ENCODE measurements around the gene BZW2. TPM values are rescaled to one million over a fixed set of nuclear protein-coding genes. Genes with fewer than 3 reads are reported as not detected.
A peak's percentile ranks its signal among the peaks of the same experiment; 100 is the strongest.
"Not testable (repeated sequence)": the region's sequence is repeated elsewhere in the genome, so short reads cannot be mapped to it uniquely, and the experiment has no call there.

Gene BZW2
- total RNA-seq, 2 donors from 2014 or later = 133 to 144 TPM

DNA sequence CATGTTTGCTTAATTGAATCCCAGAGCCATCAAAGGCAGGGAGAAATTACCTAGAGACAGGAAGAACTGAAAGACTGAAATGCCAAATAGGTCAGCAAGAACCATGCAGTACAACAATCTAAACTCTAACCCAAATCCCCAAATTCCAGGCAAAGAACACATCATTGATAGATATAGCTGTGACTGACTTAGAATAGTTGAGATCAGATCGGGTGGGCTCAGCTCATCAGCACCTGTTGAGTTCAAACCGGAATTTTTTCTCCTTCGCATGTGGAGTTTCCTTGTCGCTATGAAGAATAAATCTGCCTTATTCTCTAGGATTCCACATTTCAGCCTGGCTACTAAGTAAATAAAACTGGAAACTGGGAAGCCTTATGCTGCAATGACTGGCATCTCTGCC lies 1.8 kb upstream of the BZW2 start:
- ATAC-seq (no peak), DNase-seq (no peak)
- intact Hi-C loops (cut with DNase I) = no loop called here

DNA sequence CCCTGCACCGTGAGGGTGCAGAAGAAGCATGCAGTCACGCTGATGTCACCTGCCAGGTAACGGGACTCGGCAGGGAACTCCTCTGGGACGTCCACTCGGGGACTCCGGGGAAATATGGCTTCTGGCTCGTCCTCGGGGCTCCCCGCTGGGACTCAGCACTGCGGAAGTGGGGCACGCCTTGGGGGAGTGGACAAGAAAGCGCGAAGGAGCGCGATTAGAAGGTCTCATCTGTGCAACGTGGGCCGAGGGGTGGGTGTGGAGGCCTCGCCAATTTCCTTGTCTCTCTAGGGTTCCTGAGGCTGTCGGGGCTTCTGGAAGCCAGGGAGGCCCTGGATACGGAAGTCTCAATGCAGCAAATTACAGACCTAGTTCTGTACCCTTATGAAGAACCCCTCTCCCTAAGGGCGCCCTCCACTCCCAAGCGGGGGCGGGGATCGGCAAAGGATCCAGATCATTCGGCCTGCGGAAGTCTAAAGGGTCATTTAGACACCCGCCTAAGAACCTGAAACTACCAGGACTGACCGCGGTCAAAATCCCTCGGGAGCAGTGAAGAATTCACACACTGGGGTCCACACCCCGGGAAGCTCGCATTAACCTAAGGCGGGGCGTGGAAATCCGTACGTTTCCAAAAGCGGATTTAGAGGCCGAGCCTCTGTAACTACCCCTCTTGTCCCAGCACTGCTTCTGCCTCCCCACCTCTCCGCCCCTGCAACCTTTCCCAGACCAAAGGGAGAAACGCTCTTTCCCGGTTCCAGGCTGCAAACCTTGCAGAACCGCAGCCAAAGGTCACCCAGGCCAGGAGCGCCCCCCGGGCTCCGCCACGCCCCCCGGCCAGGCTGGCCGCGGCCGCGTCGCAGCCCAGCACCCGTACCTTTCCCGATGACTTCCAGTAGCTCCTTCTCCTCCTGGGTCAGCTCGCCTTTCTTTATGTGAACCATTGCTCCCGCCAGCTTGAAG lies 1.1 kb upstream of the BZW2 start:
- peak; percentile 55 for DNase-seq
- intact Hi-C loops (cut with DNase I) = no loop called here
- peak; percentile 24 to 50 for ATAC-seq

DNA sequence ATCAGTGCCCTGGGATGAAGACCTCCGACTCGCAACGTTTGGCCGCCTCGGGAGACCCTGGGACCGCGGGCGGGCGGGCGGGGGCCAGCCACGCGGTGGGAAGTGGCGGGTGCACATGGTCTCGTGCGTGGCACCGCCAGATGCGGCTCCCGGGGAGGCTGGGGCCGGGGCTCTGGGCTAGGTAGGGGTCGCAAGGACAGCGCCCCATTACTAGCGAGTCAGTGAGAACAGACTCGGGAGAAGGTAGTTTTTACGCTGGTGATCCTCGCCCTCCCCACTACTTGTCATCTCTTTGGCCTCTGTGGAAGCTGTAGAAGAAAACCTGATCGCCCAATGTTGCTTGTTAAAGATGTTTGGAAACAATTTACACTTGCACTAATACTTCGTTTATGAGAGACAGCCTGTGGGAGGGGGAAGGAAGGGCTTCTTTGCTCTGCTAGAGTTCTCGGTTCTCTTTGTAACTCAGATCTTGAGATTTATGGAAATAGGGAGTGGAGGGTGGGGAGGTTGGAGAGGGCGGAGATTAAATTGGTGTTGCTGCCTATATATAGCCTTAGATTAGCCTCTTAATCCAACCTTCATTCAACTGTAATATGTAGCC lies 591 bp downstream of the BZW2 start:
- intact Hi-C loops (cut with DNase I) = no loop called here
- DNase-seq (peak; percentile 38), ATAC-seq (peak; percentile 6 to 24)

DNA sequence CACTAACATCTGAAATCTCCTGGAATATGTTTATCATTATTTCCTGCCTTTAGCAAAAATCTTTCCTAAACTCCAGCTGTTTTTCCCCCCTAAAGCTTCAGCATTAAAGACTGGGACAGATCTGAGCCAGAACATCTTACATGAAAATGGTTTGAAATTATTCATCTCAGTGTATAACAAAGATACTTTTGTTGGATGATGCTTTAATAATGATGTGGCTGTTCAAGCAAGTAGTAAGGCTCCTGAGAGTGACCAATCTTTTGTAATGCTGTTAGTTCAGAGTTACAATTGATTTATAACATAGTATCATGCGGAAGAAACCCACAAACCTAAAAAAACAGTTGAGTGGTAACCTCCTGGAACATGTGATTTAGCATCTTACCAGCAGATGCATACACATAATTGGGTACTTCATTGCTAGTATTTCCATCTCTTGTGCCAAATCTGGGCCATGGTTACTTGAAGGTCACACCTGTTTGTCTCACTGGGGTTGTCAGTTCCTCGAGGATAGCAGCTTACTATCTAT lies 1.5 kb downstream of the BZW2 start:
- intact Hi-C loops (cut with DNase I) = no loop called here
- ATAC-seq (no peak), DNase-seq (no peak)

DNA sequence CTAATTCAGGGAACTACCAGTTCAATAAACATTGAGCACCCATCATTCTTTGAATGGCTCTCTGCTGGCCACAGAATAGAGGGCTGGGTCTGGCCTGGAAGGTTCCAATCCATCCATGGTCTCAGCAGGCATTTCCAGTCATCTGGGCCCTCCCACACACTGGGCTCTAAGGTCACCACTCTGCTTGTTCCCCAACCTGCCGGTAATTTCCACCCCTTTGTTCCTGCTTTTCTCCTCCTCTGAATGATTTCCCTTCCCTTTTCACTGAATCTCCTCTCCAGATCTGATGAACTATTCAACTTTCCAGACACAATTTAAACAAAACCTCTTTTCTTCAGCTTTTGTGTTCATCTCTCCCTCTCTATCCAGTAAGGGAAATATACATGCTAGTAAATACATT lies 2.6 kb downstream of the BZW2 start:
- intact Hi-C loops (cut with DNase I) = no loop called here
- DNase-seq = no peak
- ATAC-seq = no peak

DNA sequence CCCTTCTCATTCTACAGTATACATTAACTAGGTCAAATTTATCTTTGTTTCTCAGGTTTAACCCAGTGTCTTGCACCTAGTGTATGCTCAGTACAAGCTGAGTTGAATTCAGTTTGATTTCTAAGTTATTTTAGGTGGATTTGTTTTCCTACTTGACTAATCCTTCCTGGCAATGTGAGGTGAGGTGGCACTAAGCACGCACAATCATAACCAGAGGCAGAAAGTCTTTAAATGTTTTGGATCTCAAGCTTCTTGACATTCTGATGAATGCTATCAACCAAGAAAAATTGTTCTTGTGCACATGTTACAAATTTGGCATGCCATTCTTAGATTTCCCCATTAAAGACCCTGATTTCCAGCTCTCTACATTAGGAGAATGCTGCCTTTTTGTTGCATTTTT lies 3.2 kb downstream of the BZW2 start:
- intact Hi-C loops (cut with DNase I) = no loop called here
- no peak for ATAC-seq
- no peak for DNase-seq

DNA sequence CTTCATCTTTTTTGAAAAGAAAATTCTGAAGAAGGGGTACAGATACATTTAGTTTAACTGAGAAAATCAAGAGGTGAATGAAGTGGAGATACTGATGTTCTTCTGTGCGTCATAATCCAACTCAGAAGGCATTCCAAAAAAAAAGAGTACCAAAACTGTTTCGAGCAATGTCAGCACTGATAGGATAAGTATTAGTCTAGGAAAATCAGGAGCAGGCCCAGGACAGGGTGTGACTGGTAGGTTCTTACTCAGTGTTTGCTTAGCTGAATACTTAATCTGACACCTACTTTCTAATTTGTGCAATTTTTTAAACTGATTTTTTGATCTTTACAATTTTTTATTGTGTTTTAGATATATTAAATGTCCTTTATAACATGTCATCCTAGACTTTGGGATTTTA lies 4.3 kb downstream of the BZW2 start:
- no peak for ATAC-seq
- no peak for DNase-seq
- intact Hi-C loops (cut with DNase I) = no loop called here

DNA sequence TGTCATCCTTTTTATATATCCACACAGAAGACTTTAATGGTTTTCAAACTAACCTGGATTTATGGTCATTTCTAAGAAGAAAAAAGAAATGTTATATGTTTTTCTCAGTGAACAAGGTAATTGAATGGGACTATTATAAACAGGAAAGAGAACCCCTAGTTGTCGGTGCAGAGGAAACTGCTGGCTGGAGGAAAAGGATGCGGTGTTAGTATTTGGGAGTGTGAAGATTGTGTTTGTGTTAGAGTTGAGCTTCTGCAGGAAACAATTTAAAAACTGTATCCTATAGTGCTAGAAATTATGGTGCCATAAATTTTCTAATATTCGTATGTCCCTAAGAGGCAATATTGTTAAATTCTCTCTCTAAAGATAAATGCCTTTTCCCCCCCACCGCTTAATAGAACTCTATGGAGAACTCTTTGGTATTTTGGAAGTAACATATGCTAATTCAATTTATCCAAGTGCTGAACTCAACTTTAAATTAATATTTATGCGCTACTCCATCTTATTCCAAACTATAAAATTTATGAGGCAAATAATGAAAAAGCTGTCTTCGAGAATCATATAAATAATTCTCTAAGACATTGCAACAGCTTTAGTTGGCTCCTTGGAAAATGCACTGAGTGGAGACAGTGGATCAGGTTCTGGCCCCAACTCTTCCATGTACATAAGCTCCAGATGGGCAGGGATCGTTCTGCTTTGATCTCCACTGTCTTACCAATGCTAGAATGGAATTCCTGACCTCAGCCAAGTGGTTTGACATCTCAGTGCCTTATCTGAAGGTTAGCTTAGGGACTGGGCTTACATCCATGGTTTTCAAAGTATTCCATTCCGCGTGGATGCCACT lies 5.6 kb downstream of the BZW2 start:
- no peak for DNase-seq
- ATAC-seq = peak; percentile 47 to 54
- intact Hi-C loops (cut with DNase I) = no loop called here

DNA sequence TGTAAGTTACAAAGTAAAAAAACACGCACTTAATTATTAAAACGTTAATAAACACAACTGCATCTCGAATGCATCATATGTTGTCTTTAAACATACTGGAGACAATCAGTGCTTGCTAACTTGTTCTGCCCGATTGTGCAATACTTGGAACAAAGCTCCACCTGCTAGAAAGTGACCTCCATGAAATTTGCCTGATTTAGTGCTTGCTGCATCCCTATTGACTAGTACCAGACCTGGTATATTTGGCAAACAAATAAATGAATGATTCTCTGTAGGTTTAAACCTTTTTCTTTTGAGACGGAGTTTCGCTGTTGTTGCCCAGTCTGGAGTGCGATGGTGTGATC lies 6.2 kb downstream of the BZW2 start:
- intact Hi-C loops (cut with DNase I) = no loop called here
- DNase-seq (no peak), ATAC-seq (peak; percentile 27 to 30)

DNA sequence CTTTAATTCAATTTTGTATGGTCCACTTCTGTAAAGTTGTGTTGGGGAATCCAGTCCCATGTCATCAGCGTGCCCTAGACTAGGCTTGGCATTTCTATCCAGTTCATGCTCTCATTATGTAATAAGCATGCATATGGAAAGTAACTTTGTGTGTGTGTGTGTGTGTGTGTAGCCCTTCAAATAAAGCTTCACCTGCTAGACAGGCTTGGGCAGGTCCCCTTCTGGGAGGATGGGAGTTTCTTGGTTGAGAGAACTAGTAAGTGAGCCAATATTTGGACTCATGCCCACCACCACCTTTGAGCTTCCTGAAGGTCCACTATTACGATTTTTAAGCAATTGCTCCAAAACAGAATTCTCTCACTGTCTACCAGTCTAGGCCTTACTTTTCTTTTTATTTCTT lies 6.9 kb downstream of the BZW2 start:
- ATAC-seq (no peak), DNase-seq (no peak)
- intact Hi-C loops (cut with DNase I) = no loop called here

DNA sequence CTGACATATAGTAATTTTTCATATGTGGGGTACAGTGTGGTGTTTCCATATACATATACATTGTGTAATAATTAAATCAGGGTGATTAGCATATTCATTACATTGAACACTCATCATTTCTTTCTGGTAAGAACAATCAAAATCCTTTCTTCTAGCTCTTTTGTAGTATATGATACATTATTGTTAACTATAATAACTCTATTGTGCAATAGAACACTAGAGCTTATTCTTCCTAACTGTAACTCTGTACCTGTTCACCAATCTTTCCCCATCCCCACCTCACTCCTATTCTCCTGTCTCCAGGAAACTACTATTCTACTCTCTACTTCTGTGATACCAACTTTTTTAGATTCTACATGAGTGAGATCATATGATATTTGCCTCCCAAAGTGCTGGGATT lies 9.4 kb downstream of the BZW2 start:
- ATAC-seq (no peak), DNase-seq (no peak)
- intact Hi-C loops (cut with DNase I) = no loop called here

- intact Hi-C loops (cut with DNase I) = no loop called here
- no peak for ATAC-seq
- no peak for DNase-seq
Observed at GRCh38 chr7:16656141-16656540, 10.2 kb downstream of the BZW2 start.

GRCh38 chr7:16657656-16658279 lies 11.8 kb downstream of the BZW2 start:
- ATAC-seq = peak in 1 of 2 donors; percentile 68
- peak; percentile 47 for DNase-seq
- intact Hi-C loops (cut with DNase I) = no loop called here

DNA sequence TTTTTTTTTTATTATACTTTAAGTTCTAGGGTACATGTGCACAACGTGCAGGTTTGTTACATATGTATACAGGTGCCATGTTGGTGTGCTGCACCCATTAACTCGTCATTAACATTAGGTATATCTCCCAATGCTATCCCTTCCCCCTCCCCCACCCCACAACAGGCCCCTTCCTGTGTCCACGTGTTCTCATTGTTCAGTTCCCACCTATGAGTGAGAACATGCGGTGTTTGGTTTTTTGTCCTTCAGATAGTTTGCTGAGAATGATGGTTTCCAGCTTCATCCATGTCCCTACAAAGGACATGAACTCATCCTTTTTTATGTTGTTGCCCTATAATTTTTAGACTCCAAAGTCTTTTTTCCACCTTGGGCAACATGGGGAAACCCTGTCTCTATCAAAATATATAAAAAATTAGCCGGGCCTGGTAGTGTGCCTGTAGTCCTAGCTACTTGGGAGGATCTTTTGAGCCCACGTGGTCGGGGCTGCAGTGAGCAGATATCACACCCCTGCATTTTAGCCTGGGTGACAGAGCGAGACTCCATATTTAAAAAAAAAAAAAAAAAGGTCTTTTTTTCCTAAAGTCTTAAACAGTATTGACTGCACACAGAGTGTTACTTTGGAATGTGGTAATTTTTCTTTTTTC lies 14.0 kb downstream of the BZW2 start:
- DNase-seq; ATAC-seq; intact Hi-C loops (cut with DNase I): not testable (repeated sequence)

DNA sequence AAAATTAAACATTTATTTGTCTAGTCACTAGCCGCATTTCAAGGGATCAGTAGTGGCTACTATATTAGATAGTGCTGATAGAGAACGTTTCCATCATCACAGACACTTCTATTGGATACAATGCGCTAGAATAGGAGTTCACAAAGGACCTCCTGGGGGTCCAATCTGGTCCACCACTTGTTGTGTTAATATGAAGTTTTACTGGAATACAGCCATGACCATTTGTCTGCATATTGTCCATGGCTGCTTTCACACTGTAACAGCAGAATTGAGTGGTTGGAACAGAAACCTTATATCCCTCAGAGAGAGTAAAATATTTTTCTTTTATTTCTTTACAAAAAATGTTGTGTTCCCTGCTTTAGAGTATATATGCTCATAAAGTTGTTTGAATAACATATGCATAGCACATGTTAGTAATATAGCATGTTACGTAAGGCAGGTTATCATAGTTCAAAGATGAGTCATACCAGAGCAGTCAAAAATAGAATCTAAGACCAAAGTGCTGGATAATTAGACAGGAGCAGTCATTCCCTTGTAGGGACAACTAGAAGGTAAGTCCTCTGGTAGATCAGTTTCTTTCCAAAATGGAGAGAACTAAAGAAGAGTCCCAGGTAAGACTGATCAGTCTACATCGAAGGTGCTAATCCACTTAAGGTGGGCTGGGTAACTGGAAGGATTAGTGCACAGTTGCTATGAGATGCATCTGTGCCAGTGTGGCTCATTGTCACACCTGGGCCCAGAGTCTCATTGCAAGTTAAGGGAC lies 14.9 kb downstream of the BZW2 start:
- peak; percentile 75 to 81 for ATAC-seq
- no peak for DNase-seq
- intact Hi-C loops (cut with DNase I) = no loop called here

GRCh38 chr7:16661924-16662323 lies 15.9 kb downstream of the BZW2 start:
- DNase-seq = no peak
- intact Hi-C loops (cut with DNase I) = no loop called here
- ATAC-seq = peak; percentile 90 to 93

DNA sequence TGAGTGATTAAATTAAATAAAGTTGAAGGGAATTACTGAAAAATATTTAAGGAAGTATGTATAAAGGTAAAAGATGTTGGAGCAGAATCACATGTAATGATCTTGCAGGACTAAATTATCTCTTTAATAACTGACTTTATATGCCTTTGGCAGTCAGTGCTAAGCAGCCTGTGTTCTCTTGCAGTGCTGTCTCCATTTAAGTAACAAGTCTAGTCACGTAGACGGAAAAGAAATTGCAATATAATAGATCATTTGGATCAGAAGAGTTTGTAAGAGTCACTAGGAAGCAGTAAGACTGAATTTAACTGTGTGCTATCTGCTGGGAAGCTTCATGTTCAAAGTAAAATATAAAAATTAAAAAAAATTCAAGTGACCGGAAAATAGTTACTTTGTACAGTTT lies 21.4 kb downstream of the BZW2 start:
- DNase-seq (no peak), ATAC-seq (no peak)
- intact Hi-C loops (cut with DNase I) = no loop called here

All from left cardiac atrium (tissue), 4 donors.